Eye (tissue), 1 donor: ENCODE results near the gene ZC3H13.
A peak's percentile ranks its signal among the peaks of the same experiment; 100 is the strongest.

ENCODE experiments used
- DNase-seq: peaks from one replicate; pipeline ENCODE4 v3.0.0-alpha.2; 2015

The ZC3H13 gene

GRCh38 chr13:45933203-45933908, 119.2 kb downstream of the ZC3H13 start:
- no peak for DNase-seq

GRCh38 chr13:45932676-45933075, 119.9 kb downstream of the ZC3H13 start:
- no peak for DNase-seq

GRCh38 chr13:45932172-45932571, 120.4 kb downstream of the ZC3H13 start:
- no peak for DNase-seq

GRCh38 chr13:45931211-45931610, 121.3 kb downstream of the ZC3H13 start:
- no peak for DNase-seq

- DNase-seq = no peak
Observed at GRCh38 chr13:45930177-45930576, 122.4 kb downstream of the ZC3H13 start.

GRCh38 chr13:45928843-45929242, 123.7 kb downstream of the ZC3H13 start:
- no peak for DNase-seq

GRCh38 chr13:45928176-45928575, 124.4 kb downstream of the ZC3H13 start:
- DNase-seq = no peak

GRCh38 chr13:45926741-45927140, 125.8 kb downstream of the ZC3H13 start:
- DNase-seq = no peak

GRCh38 chr13:45925151-45925550, 127.4 kb downstream of the ZC3H13 start:
- DNase-seq = no peak

GRCh38 chr13:45921162-45921736, 131.3 kb downstream of the ZC3H13 start:
- DNase-seq = no peak

GRCh38 chr13:45918597-45918996, 133.9 kb downstream of the ZC3H13 start:
- no peak for DNase-seq

GRCh38 chr13:45917019-45917418, 135.5 kb downstream of the ZC3H13 start:
- DNase-seq = no peak

GRCh38 chr13:45915686-45916439, 136.7 kb downstream of the ZC3H13 start:
- no peak for DNase-seq

- DNase-seq = no peak
Observed at GRCh38 chr13:45909673-45910072, 142.9 kb downstream of the ZC3H13 start.

GRCh38 chr13:45909089-45909488, 143.5 kb downstream of the ZC3H13 start:
- DNase-seq = no peak

- DNase-seq = peak; percentile 32
Observed at GRCh38 chr13:45907503-45907902, 145.0 kb downstream of the ZC3H13 start.
